GM18861 (cell line): ENCODE results near the gene GGNBP2.
A peak's percentile ranks its signal among the peaks of the same experiment; 100 is the strongest.

Experiments
- ATAC-seq: cut with Tn5 transposase; IDR thresholded peaks from one replicate; pipeline ENCODE4 v1.9.1; 2021; ENCODE audit not compliant: unreplicated experiment

The GGNBP2 gene

GRCh38 chr17:36550491-36551417 lies 6.0 kb downstream of the GGNBP2 start:
- ATAC-seq: no peak

- no peak for ATAC-seq
These were observed 8.7 kb downstream of the GGNBP2 start for GRCh38 chr17:36553459-36553858.

DNA sequence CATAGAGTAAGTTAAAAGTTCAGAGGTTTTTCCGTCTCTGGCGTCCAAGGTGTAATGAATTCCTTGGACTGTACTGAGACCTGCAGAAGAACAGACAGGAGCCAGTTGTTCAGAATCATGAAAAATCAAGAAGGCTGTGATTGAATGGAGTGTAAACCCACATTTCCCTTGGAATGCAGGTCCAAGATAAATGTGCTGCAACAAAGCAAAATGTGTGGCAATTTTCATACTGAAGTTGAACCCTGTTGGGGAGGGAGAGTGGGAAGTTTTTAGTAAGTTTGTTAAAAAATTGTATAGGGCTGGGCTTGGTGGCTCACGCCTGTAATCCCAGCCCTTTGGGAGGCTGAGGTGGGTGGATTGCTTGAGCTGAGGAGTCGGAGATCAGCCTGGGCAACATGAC lies 21.4 kb downstream of the GGNBP2 start:
- no peak for ATAC-seq

DNA sequence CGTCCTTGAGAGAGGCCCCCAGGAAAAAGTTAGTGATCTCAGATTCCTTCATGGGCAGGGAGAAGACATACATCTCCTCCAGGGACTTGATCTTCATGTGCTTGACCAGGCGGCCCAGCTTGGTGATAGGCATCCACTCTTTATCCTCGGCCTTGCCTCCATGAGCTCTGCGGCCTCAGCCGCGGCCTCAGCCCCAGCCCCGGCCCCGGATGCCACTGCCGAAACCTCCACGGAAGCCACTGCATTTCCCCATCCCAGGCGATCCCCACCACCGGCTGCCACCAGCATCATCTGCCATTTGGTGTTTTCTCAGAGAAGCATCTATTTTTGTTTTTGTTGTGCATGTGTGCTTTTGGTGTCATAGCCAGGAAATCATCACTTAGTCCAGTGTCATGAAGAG lies 30.3 kb downstream of the GGNBP2 start:
- ATAC-seq: no peak

GRCh38 chr17:36576793-36577192 lies 32.1 kb downstream of the GGNBP2 start:
- no peak for ATAC-seq

GRCh38 chr17:36578671-36579070 lies 34.0 kb downstream of the GGNBP2 start:
- no peak for ATAC-seq

GRCh38 chr17:36583787-36584186 lies 39.1 kb downstream of the GGNBP2 start:
- ATAC-seq: no peak

DNA sequence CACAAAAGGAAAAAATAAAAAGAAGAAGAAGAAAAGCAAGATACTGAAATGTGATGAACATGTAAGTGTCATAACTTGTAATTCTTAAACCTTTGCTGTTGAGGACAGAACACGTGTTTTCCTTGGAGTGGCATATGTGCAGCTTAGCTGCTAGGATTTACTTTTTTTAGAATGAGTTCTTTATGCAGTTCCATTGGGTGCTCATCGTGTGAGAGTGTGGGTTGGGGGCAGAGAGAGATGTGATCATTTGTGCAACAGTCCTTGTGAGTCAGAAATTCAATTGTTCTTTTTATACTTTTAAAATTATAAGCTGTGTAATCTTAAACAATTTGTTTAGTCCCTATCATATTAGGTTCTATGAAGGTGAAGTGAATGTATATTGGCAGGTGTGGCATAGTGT lies 41.4 kb downstream of the GGNBP2 start:
- no peak for ATAC-seq

DNA sequence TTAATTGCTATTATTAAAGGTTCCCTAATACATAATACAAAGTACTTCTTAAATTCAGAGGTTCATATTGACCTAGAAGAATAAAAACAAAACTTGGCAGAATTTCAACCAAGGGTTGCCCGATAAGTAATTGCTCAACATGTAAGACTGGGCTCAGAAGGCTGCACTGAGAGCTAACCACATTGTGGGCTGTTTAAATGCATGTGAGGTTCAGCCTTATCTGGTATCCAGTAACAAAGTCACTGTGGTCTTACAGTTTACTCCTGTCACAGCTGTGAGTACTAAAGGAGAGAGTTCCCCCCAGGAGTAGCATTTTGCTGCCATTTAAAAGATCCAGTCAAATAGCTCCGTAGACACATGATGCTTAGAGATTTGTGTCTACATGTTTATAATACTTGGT lies 45.4 kb downstream of the GGNBP2 start:
- no peak for ATAC-seq

GRCh38 chr17:36591434-36592315 lies 47.0 kb downstream of the GGNBP2 start, which contains the start of gene DHRS11:
Gene DHRS11, plus strand, starts transcription at chr17:36591879. Its CDS starts 131 bp downstream, at chr17:36592010.
- peak; percentile 65 for ATAC-seq

DNA sequence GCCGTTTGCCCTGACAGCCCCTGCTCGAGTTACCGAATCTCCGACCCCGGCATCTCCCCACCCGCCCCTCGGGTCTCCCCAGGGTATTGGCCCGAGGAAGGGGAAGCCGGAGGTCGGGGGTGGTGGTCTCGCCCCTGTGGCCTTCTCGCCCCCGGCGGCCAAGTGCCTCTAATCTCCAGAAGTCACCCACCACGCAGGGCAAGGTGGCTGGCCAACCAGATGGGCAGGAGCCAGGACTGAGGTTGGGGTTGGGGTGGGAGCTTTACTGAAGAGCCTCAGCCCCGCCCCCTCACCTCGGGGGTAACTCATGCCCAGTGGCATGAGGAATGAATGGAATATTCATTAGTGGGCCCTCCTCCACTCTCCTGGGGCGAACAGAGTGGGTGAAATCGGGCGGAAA lies 47.6 kb downstream of the GGNBP2 start:
- no peak for ATAC-seq

GRCh38 chr17:36592716-36593321 lies 48.1 kb downstream of the GGNBP2 start:
- no peak for ATAC-seq

- ATAC-seq: no peak
These were observed 49.1 kb downstream of the GGNBP2 start for GRCh38 chr17:36593656-36594316.

GRCh38 chr17:36594626-36595401 lies 50.1 kb downstream of the GGNBP2 start:
- no peak for ATAC-seq

DNA sequence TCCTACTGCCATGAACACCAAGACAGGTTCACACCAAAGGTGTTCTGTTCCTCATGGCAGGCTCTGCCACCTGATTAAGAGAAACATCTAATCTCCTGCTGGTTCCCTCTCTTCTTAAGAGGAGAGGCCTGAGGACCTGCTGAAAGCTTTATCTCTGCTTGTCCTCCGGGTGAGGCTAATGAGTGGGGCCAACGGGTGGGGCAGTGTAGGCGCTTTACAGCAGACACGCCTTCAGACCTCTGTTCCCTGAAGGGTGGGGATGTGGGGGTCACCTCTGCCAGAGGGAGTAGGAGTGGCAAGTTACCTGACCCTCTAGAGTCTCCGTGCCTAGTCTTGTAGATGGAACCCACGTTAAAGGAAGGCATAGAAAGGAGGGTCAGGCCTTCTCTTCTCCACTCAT lies 52.5 kb downstream of the GGNBP2 start:
- no peak for ATAC-seq

DNA sequence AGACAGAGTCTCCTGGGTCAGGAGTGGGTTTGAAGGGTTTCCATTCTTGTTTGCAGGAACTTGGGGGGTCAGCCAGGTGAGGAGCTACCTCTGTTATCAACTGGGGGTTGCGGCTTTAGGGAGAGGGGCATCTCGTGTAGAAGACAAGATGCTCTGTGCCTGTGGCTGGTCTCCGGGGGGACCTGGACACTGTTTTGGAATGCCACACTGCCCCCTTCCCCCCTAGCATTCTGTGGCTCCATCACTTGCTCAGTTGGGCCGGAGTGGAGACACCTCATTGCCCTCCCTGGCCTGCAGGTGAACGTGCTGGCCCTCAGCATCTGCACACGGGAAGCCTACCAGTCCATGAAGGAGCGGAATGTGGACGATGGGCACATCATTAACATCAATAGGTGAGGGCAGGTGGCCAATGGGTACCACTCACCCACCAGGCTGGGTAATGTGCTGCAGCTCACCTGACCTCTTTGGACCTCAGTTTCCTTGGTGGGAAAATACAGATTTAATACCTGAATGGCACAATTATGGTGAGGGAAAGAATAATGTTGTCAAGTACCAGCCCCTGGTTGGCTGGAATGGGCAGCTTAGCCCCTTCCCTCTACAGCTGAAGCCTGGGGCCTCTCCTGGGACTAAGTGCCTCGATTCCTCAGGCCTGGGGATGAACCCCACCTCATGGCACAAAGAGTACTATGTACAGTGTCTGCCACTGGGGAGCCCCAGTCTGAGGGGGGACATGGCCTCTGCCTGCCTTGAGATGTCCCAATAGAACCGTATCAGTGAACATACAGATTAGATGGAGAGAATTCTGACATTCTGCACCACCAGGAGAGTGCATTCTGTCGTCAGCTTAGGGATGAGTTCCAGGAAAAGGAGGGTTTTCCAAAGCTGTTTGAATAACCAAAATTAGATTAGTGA lies 53.4 kb downstream of the GGNBP2 start:
- ATAC-seq: no peak

GRCh38 chr17:36598951-36599401 lies 54.3 kb downstream of the GGNBP2 start:
- no peak for ATAC-seq

- no peak for ATAC-seq
These were observed 55.0 kb downstream of the GGNBP2 start for GRCh38 chr17:36599546-36600250.
